ENCODE results near the gene ZDHHC24. TPM values are rescaled to one million over a fixed set of nuclear protein-coding genes. Genes with fewer than 3 reads are reported as not detected.
A peak's percentile ranks its signal among the peaks of the same experiment; 100 is the strongest.

The ZDHHC24 gene, protein sequence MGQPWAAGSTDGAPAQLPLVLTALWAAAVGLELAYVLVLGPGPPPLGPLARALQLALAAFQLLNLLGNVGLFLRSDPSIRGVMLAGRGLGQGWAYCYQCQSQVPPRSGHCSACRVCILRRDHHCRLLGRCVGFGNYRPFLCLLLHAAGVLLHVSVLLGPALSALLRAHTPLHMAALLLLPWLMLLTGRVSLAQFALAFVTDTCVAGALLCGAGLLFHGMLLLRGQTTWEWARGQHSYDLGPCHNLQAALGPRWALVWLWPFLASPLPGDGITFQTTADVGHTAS
- total RNA-seq = 10 to 100 TPM in 1 of 6 experiments, 1 to 10 TPM in 5; 3.6 to 15.5 (median 5.8) TPM
- long read RNA-seq, full-length matches to known transcripts = 2 of 3 reads
- long read RNA-seq, partial matches to known transcripts = 1 of 3 reads
- long read RNA-seq, other reads (novel, unspliced or antisense) = 0 of 3 reads

DNA sequence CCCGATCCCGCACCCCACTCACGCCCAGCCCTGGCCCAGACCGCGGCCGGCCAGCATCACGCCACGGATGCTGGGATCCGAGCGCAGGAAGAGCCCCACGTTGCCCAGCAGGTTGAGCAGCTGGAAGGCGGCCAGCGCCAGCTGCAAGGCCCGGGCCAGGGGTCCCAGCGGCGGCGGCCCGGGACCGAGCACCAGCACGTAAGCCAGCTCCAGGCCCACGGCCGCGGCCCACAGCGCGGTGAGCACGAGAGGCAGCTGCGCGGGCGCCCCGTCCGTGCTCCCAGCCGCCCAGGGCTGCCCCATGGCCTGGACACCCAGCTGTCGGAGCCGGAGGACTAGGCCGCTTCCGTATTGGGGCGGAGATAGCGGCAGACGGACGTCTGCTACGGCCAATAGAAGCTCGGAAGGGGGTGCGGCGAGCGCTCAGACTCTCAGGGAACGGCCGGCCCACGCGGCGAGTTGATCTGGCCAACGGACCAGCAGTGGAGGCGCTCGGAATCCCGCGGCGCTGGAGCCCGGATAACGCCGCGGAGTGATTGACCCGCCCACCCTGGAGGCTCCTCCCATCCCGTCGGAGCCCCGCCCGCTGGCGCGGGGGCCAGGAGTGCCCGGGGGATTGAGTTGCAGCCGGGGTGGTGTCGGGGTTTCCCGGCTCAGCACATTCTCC lies at the start of gene ZDHHC24:
Gene ZDHHC24 (minus strand): TSS at position 348 of the 667 bp plus-strand sequence. CDS start 45 bp downstream, at position 303.
- Histone ChIP-seq H3K27ac (peak within 1 kb of the TSS in 2 of 3 donors; percentile 10 to 50), H3K36me3 (no peaks in the 10 kb centered on the region), H3K4me1 (peaks cover 0 to 10% (median 0%) of the 10 kb centered on the region in 4 donors), H3K4me3 (peak within 1 kb of the TSS; percentile 87 to 93 (median 88)), H3K9me3 (no peaks in the 10 kb centered on the region), H3K27me3 (no peaks in the 10 kb centered on the region)
- ATAC-seq (peak; percentile 97 to 98 (median 98)), DNase-seq (peak; percentile 98 to 99 (median 98))
- intact Hi-C loops (cut with DNase I) = no loop called here
- 2% methylated on average over 13 of the region's 71 CpGs for WGBS (ENCODE audit: insufficient coverage, low coverage, low lambda C conversion rate, missing lambda C conversion rate)
- TF ChIP-seq POLR2A (IDR thresholded peaks at IDR 0.05) (peak; percentile 85), CTCF (IDR thresholded peaks at IDR 0.05) (no peak)

GRCh38 chr11:66595245-66595904 lies 49.5 kb upstream of the ZDHHC24 start:
- Histone ChIP-seq H3K9me3 (no peaks in the 10 kb centered on the region), H3K27ac (peak overlapping the region in 1 of 3 donors; percentile 20), H3K36me3 (peaks cover 0 to 4% (median 0%) of the 10 kb centered on the region in 4 donors), H3K27me3 (no peaks in the 10 kb centered on the region), H3K4me1 (peaks cover 0 to 58% (median 9%) of the 10 kb centered on the region in 4 donors), H3K4me3 (no peak overlapping the region)
- TF ChIP-seq CTCF (IDR thresholded peaks at IDR 0.05) (no peak), POLR2A (IDR thresholded peaks at IDR 0.05) (no peak)
- ATAC-seq (no peak), DNase-seq (peak in 1 of 3 donors; percentile 49)
- WGBS (ENCODE audit: insufficient coverage, low coverage, low lambda C conversion rate, missing lambda C conversion rate) = 40% methylated on average over 2 of the region's 5 CpGs
- intact Hi-C loops (cut with DNase I) = no loop called here

DNA sequence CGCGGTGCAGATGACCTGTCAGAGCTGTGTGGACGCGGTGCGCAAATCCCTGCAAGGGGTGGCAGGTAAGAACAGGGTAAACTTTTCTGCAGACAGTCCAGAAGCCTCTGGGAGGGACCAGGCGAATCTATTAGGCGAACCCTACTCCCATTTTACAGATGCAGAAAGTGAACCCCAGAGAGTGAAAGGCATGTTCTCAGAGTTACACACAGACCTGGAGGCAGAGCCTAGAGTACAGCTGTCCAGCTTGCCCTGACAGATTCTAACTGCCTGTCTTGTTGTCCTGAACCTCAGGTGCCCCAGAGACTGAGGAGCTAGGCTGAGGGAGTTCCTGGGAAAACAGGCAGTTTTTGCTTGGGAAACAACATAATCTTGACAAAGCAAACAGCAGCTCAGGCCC lies 47.8 kb upstream of the ZDHHC24 start:
- H3K36me3 ChIP-seq = no peaks in the 10 kb centered on the region
- no peaks in the 10 kb centered on the region for H3K27me3 ChIP-seq
- TF ChIP-seq POLR2A (IDR thresholded peaks at IDR 0.05) (no peak), CTCF (IDR thresholded peaks at IDR 0.05) (no peak)
- DNase-seq (no peak), ATAC-seq (peak in 2 of 4 donors; percentile 8 to 17)
- H3K27ac ChIP-seq = peak overlapping the region in 2 of 3 donors; percentile 86 to 90
- 46% methylated on average over 2 of the region's 7 CpGs for WGBS (ENCODE audit: insufficient coverage, low coverage, low lambda C conversion rate, missing lambda C conversion rate)
- H3K4me3 ChIP-seq = peak overlapping the region; percentile 61 to 84 (median 71)
- H3K4me1 ChIP-seq = peaks cover 0 to 43% (median 2%) of the 10 kb centered on the region in 4 donors
- intact Hi-C loops (cut with DNase I) = loop anchor here in 1 of 2 donors (5.0 kb wide), 1 partner anchor 84 kb away; the partner anchor contains the start of gene RBM4B
- H3K9me3 ChIP-seq = no peaks in the 10 kb centered on the region

DNA sequence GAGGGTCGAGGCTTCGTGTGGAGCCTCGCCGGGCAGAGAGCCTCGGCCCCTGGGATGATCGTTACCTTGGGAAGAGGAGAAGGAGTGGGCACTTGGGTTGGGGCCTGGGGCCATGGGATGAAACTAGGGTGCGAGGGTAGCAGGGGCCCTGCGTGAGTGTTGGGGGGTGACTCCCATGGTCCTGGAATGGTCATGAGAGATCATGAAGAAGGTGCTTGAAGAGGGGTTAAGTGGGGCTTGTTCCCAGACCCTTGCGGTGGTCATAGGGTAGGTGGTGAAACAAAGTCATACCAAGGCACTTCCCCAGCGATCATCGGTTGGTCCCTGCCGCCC lies 47.4 kb upstream of the ZDHHC24 start:
- H3K36me3 ChIP-seq = no peaks in the 10 kb centered on the region
- ATAC-seq = peak in 2 of 4 donors; percentile 5 to 14
- 0% methylated on average over 6 of the region's 12 CpGs for WGBS (ENCODE audit: insufficient coverage, low coverage, low lambda C conversion rate, missing lambda C conversion rate)
- no peak for DNase-seq
- no peaks in the 10 kb centered on the region for H3K9me3 ChIP-seq
- intact Hi-C loops (cut with DNase I) = loop anchor here in 1 of 2 donors (5.0 kb wide), 1 partner anchor 84 kb away; the partner anchor contains the start of gene RBM4B
- H3K4me3 ChIP-seq = peak overlapping the region; percentile 61 to 84 (median 71)
- peaks cover 0 to 43% (median 2%) of the 10 kb centered on the region in 4 donors for H3K4me1 ChIP-seq
- peak overlapping the region; percentile 66 to 90 (median 86) for H3K27ac ChIP-seq
- H3K27me3 ChIP-seq = no peaks in the 10 kb centered on the region
- no peak for TF ChIP-seq CTCF (IDR thresholded peaks at IDR 0.05)
- no peak for TF ChIP-seq POLR2A (IDR thresholded peaks at IDR 0.05)

Data from right lobe of liver (tissue), 6 donors.